HTR-8/SVneo (cell line): ENCODE data around the gene PER3.
A peak's percentile ranks its signal among the peaks of the same experiment; 100 is the strongest.
"Not testable (repeated sequence)": the region's sequence is repeated elsewhere in the genome, so short reads cannot be mapped to it uniquely, and the experiment has no call there.

Experiments
- DNase-seq: peaks from one replicate; pipeline ENCODE4 v3.0.0; 2011; ENCODE audit warnings: low spot score, mixed read lengths; ENCODE audit not compliant: insufficient read length
- FAIRE-seq: peaks from 2 replicates; lab custom pipeline; 2011; peaks lifted over from hg19 to GRCh38; lab: Jason Lieb, UNC

Gene PER3

GRCh38 chr1:7777591-7777990 is 6.5 kb upstream of the PER3 start:
- no peak for DNase-seq
- FAIRE-seq: no peak

DNA sequence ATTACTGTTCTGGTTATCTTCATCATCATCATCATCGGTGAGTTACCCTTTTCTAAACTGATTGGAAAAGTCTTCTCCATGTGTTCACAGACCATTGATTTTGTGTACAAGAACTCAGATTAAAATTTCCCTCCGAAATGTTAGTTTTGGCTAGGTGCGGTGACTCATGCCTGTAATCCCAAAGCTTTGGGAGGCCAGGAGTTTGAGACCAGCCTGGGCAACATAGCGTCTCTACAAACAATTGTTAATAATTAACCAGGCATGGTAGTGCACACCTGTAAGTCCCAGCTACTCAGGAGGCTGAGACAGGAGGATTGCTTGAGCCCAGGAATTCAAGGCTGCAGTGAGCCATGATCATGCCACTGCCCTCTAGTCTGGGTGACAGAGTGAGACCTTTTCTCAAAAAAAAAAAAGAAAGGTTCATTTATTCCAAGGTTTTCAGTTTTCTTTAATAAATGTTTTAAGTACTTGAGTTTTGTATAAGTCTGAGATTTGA is 5.9 kb upstream of the PER3 start:
- no peak for FAIRE-seq
- DNase-seq: no peak

DNA sequence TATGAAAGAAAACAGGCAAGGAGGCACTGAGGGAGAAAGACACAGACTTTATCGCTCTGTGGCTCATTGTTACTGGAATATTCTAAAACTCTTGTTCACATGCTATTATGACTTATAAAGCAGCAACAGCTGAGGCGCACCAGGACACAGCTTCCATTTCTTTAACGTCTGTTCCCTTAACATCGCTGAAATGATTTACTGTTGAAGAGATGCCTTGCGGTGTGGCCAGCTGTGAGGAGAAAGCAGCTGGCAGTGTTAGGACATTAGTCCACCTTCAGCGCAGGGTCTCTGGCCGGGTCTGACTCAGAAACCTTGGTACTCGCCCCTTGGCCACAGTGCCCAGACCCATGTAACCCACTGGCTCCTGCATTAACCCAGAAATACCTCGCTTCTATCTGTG is 3.1 kb upstream of the PER3 start:
- FAIRE-seq (no peak), DNase-seq (no peak)

DNA sequence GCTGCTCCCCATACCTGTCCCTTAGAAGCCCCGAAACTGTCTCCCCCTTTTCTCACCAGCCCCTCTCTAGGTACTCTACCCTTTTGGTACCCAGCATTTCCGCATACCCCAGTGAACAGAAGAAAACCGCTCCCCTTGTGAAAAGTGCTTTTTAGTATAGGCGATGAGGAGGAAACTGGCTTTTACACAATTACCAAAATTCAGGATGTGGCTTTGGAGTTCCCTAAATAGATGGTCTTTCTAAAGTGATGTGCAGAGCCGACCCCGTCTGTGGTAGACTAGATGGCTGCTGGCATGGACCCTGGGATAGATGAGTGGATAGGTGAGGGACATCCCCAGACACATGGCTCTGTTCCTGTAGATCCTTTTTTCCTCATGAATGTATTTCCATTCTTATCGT is 2.6 kb upstream of the PER3 start:
- no peak for DNase-seq
- FAIRE-seq: no peak

- no peak for DNase-seq
- FAIRE-seq: no peak
These were observed 2.1 kb upstream of the PER3 start for GRCh38 chr1:7781923-7782495.

DNA sequence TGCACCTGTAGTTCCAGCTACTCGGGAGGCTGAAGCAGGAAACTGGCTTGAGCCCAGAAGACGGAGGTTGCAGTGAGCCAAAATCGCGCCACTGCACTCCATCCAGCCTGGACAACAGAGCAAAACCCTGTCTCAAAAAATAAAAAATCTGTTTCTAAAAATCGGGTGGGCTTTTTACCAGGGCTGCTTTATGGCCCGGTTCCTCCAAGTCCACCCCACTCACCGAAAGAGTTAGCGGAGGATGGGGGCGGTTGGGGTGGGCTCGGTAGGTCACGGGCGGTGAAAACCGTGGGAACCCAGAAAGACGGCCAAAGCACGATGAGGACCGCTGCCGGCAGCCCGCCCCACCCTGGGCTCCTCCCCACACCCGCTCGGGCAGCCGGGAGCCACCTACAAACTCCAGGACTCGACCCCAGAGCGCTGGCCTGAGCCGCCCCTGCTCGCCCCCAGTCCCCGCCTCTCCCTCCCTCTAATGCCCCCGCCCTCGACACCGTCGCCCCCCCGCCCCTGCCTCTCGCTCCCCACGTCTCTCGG is 846 bp upstream of the PER3 start:
- DNase-seq: peak; percentile 81
- FAIRE-seq: no peak

GRCh38 chr1:7784492-7785071 is 491 bp downstream of the PER3 start:
- DNase-seq: no peak
- no peak for FAIRE-seq

- no peak for FAIRE-seq
- DNase-seq: no peak
These were observed 1.0 kb downstream of the PER3 start for GRCh38 chr1:7785108-7785507.

GRCh38 chr1:7786795-7787194 is 2.7 kb downstream of the PER3 start:
- FAIRE-seq: no peak
- no peak for DNase-seq

DNA sequence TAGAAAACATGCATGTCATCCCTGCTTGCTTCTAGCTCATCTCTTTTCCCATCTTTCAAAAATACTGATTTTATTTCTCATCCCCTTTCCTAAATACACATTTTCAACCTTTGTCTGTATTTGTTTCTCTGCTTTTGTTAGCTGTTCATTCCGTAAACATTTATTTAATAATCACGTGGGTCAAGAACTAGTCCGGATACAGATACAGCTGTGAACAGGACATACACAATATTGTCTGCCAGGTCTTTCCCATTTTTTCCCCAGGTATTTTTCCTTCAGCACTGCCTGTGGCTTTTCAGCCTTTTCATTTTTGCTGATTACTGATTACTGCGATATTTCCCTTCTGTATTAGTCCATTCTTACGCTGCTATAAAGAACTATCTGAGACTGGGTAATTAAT is 5.7 kb downstream of the PER3 start:
- FAIRE-seq (no peak), DNase-seq (no peak)

DNA sequence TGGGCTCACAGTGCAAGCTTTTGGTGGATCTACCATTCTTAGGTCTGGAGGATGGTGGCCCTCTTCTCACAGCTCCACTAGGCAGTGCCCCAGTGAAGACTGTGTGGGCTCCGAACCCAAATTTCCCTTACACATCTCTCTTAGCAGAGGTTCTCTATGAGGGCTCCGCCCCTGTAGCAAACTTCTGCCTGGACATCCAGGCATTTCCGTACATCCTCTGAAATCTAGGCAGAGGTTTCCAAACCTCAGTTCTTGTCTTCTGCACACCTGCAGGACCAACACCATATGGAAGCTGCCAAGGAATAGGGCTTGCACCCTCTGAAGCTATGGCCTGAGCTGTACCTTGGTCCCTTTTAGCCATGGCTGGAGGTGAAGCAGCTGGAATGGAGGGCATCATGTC is 6.9 kb downstream of the PER3 start:
- FAIRE-seq: not testable (repeated sequence)

DNA sequence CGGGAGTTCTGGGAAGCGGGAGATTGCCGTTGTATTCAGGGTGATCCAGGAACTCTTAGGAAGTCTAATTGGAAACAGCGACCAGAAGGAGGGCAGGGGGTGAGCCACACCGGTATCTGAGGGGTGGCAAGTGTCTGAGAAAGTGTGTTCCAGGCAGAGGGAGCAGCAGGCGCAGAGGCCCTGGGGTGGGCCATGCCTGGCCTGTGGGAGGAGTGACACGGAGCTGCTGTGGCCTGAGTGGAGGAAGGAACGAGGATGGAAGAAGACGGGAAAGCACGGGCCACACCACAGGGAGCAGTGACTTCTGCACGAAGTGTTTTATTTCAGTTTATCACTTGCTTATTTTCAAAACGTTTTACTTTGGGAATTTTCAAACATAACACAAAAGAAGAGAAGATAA is 11.3 kb downstream of the PER3 start:
- FAIRE-seq: no peak
- no peak for DNase-seq

More for the DNA sequence above, 6.9 kb downstream of the PER3 start:
- not testable (repeated sequence) for DNase-seq

- FAIRE-seq (no peak), DNase-seq (no peak)
These were observed 21.4 kb downstream of the PER3 start for GRCh38 chr1:7805460-7805859.

GRCh38 chr1:7808253-7808844 is 24.3 kb downstream of the PER3 start:
- no peak for FAIRE-seq
- peak; percentile 12 for DNase-seq

DNA sequence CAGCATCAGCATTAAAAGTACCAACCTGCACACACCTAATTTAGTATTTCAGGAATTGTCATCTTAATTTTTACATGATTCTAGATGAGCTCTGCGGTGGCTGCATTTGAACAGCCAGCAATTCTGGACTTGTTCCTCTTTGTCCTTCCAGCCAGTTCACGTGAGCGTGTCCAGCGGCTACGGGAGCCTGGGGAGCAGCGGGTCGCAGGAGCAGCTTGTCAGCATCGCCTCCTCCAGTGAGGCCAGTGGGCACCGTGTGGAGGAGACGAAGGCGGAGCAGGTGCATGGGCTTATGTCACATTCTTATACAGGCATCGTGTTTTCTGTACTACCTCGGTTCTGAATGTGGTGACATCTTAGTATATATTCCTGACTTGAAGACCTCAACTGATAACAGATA is 25.7 kb downstream of the PER3 start:
- DNase-seq (no peak), FAIRE-seq (no peak)

GRCh38 chr1:7810395-7810794 is 26.3 kb downstream of the PER3 start:
- peak; percentile 83 for FAIRE-seq
- peak; percentile 41 for DNase-seq

DNA sequence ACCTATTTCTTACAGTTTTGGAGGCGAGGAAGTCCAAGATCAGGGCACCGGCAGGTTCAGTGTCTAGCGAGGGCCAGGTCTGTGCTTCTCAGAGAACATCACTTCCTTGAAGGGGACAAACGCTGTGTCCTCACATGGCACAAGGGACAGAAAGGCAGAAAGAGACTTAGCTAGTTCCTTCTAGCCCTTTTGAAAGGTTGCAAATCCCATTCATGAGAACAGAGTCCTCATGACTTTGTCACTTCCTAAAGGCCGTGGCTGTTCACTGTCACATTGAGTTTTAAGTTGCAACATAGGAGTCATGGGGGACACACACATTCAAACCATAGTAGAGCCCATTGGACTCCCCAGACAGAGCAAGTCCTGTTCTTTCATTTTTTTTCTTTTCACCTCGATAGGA is 27.4 kb downstream of the PER3 start:
- DNase-seq: no peak
- FAIRE-seq: no peak

- DNase-seq (no peak), FAIRE-seq (no peak)
These were observed 29.7 kb downstream of the PER3 start for GRCh38 chr1:7813677-7814373.

DNA sequence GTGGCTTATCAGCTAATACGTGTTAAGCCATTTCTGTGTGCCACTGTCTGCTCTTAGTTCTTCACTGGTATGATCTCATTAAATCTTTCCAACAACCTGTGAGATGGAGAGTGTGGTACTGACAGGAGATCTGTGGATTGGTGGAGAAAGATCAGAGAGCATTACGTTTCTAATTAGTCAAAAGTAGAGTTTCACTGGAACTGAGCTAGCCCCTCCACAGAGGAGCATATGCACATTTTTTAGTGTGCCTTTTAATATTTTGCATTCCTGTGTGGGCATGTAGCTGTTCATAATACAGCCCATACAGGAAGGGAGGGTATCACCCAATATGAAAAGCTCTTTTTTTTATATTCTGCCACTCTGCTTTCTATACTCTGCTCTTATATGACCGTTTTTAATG is 37.2 kb downstream of the PER3 start:
- no peak for FAIRE-seq
- DNase-seq: no peak

- FAIRE-seq: no peak
- no peak for DNase-seq
These were observed 40.6 kb downstream of the PER3 start for GRCh38 chr1:7824701-7825100.

DNA sequence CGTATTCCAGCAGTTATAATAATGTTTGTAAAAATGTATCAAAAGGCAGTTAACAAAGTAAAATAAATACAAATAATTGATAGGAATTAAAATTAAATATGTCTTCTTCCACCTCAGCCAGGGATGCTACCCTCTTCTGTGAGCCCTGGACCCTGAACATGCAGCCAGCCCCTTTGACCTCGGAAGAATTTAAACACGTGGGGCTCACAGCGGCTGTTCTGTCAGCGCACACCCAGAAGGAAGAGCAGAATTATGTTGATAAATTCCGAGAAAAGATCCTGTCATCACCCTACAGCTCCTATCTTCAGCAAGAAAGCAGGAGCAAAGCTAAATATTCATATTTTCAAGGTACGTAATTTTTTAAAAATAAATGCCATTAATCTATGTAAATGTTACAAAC is 42.3 kb downstream of the PER3 start:
- DNase-seq: no peak
- FAIRE-seq: no peak
